AG04450 (cell line): ENCODE data around the gene PRELID3B. TPM values are rescaled to one million over a fixed set of nuclear protein-coding genes. Genes with fewer than 3 reads are reported as not detected.

Source experiments
- CTCF ChIA-PET: fragments of 300-600, 350-600 bp; formaldehyde crosslinking; extraction: SDS; loops from one replicate; lab custom pipeline; 2022; ENCODE audit warnings: antibody characterized with exemption, inconsistent platforms; lab: Charles Lee
- POLR2A ChIA-PET: fragments of 350-600 bp; formaldehyde crosslinking; extraction: SDS; loops from one replicate; lab custom pipeline; 2021; ENCODE audit warnings: antibody characterized with exemption, inconsistent platforms; lab: Yijun Ruan, JAX
- DNase-seq: peaks from one replicate; pipeline ENCODE4 v3.0.0-alpha.2; 2011; ENCODE audit warnings: low read depth, low spot score
- H3K27ac ChIP-seq: one replicate; pipeline ENCODE4 v1.5.1; 2012; ENCODE audit warnings: low read depth, low read length, control low read depth
- H3K27me3 ChIP-seq: one replicate; pipeline ENCODE4 v1.6.0; 2012; ENCODE audit warnings: low read length; ENCODE audit not compliant: control insufficient read depth, insufficient read depth
- H3K4me3 ChIP-seq: 2 replicates; pipeline ENCODE4 v1.5.1; 2011; ENCODE audit warnings: mild to moderate bottlenecking, low read depth, low read length, control low read depth
- H3K9me3 ChIP-seq: 2 replicates; pipeline ENCODE4 v1.5.1; 2012; ENCODE audit warnings: low read length; ENCODE audit not compliant: control insufficient read depth, insufficient read depth
- CTCF ChIP-seq: IDR thresholded peaks from 2 replicates; pipeline ENCODE4 v1.5.1; 2011; ENCODE audit warnings: low read depth, low read length, control low read depth, inconsistent platforms
- polyA plus RNA-seq: library from polyadenylated mRNA; depleted of rRNA; stranded (reverse); fragments of >200 nt; gene quantifications from 2 replicates; pipeline ENCODE4 v1.2.3, GENCODE V29; 2011

Gene PRELID3B
- polyA plus RNA-seq, 1 experiment, result 58.2 TPM

GRCh38 chr20:59025511-59025910 is 17.1 kb downstream of the PRELID3B start:
- Histone ChIP-seq H3K27ac (no peak overlapping the region), H3K9me3 (no peaks in the 10 kb centered on the region; the same call in 1 of the 2 replicates), H3K27me3 (no peaks in the 10 kb centered on the region), H3K4me3 (no peak overlapping the region)
- POLR2A ChIA-PET, result no interaction called here
- no peak for DNase-seq
- TF ChIP-seq CTCF, result no peak
- CTCF ChIA-PET, result no interaction called here

GRCh38 chr20:59025086-59025485 is 17.5 kb downstream of the PRELID3B start:
- DNase-seq, result no peak
- H3K27me3 ChIP-seq, result no peaks in the 10 kb centered on the region
- H3K9me3 ChIP-seq, result no peaks in the 10 kb centered on the region; the same call in 1 of the 2 replicates
- no peak overlapping the region for H3K4me3 ChIP-seq
- CTCF ChIA-PET, result no interaction called here
- no peak for TF ChIP-seq CTCF
- H3K27ac ChIP-seq, result no peak overlapping the region
- POLR2A ChIA-PET, result no interaction called here

- Histone ChIP-seq H3K27me3 (no peaks in the 10 kb centered on the region), H3K27ac (no peak overlapping the region), H3K4me3 (no peak overlapping the region), H3K9me3 (no peaks in the 10 kb centered on the region; the same call in 1 of the 2 replicates)
- ChIA-PET POLR2A (no interaction called here), CTCF (no interaction called here)
- no peak for TF ChIP-seq CTCF
- no peak for DNase-seq
Measured at GRCh38 chr20:59024111-59024530, 18.5 kb downstream of the PRELID3B start.

- CTCF ChIA-PET, result interaction anchor here (1.0 kb wide), 1 partner anchor 9 kb away, joined by 4 read pairs; the partner anchor contains the start of gene ATP5F1E
- Histone ChIP-seq H3K9me3 (no peaks in the 10 kb centered on the region; the same call in 1 of the 2 replicates), H3K27ac (no peak overlapping the region), H3K4me3 (no peak overlapping the region), H3K27me3 (no peaks in the 10 kb centered on the region)
- DNase-seq, result no peak
- POLR2A ChIA-PET, result interaction anchor here (0.6 kb wide), 1 partner anchor 8 kb away, joined by 3 read pairs; the partner anchor contains the start of gene ATP5F1E
- TF ChIP-seq CTCF, result no peak
Measured at GRCh38 chr20:59023616-59024015, 19.0 kb downstream of the PRELID3B start.

- CTCF ChIA-PET, result interaction anchor here (1.0 kb wide), 1 partner anchor 10 kb away, joined by 4 read pairs; the partner anchor contains the start of gene ATP5F1E
Measured at GRCh38 chr20:59022754-59023153, 19.8 kb downstream of the PRELID3B start.

More at GRCh38 chr20:59022754-59023153, 19.8 kb downstream of the PRELID3B start:
- POLR2A ChIA-PET, result interaction anchor here (0.6 kb wide), 1 partner anchor 9 kb away, joined by 3 read pairs; the partner anchor contains the start of gene ATP5F1E
- no peaks in the 10 kb centered on the region; the same call in 1 of the 2 replicates for H3K9me3 ChIP-seq
- no peak for DNase-seq
- H3K4me3 ChIP-seq, result no peak overlapping the region
- no peaks in the 10 kb centered on the region for H3K27me3 ChIP-seq
- TF ChIP-seq CTCF, result no peak
- H3K27ac ChIP-seq, result no peak overlapping the region
